HL-60 (cell line): ENCODE results near the gene CPNE4.

ENCODE experiments used
- DNase-seq, 2 experiments: peaks; one replicate each; pipeline ENCODE4 v3.0.0-alpha.2; 2010 to 2020; ENCODE audit warnings: low read depth in 1 of 2, low spot score in 1 of 2
- H3K27ac ChIP-seq: fragments of 250-450 bp; sonication (Bioruptor Pico); replicated peaks from 2 replicates; pipeline ENCODE4 v1.5.1; 2020; ENCODE audit warnings: mild to moderate bottlenecking, moderate library complexity
- H3K27me3 ChIP-seq: fragments of 250-450 bp; sonication (Bioruptor Pico); 2 replicates; pipeline ENCODE4 v1.5.1; 2021; ENCODE audit warnings: mild to moderate bottlenecking, moderate library complexity; ENCODE audit not compliant: insufficient read depth, poor library complexity, severe bottlenecking
- H3K4me3 ChIP-seq: replicated peaks from 2 replicates; pipeline ENCODE4 v1.5.1; 2011; ENCODE audit warnings: mild to moderate bottlenecking, control low read depth, low read length; ENCODE audit not compliant: insufficient read depth
- GABPA ChIP-seq: IDR thresholded peaks from 2 replicates; pipeline ENCODE4 v1.6.1; 2012; ENCODE audit warnings: low read depth
- POLR2AphosphoS5 ChIP-seq: IDR thresholded peaks from 2 replicates; pipeline ENCODE4 v1.6.1; 2012; ENCODE audit warnings: low read depth
- SPI1 ChIP-seq: IDR thresholded peaks from 2 replicates; pipeline ENCODE4 v1.6.1; 2012; ENCODE audit warnings: low read depth, mild to moderate bottlenecking, borderline replicate concordance
- TF ChIP-seq, protein P1 (sequence below): IDR thresholded peaks from 2 replicates; pipeline ENCODE4 v1.6.1; 2012; ENCODE audit warnings: low read depth; ENCODE audit not compliant: insufficient replicate concordance
- TF ChIP-seq, protein P2 (sequence below): IDR thresholded peaks from one replicate; pipeline ENCODE4 v1.5.1; 2011; ENCODE audit warnings: low read length, control low read depth, inconsistent platforms; ENCODE audit not compliant: insufficient read depth

Gene CPNE4

DNA sequence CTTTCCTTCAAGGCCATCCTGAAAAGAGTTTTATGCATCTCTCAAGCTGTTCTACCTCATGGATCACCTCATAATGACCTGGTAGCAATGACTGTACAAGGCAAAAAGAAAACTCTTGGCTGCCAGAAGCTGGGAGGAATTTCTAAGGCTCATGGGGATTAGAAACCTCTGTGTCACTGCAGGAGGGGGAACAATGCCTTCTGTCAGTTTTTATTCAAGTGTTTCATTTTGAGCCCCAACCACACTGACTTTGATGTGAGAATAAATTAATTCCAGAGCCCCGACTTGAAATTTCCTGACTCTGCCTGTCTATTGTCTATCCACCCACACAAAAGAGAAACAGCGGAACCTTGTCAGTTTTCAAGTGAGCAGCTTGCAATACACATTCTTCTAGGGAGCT lies 473.3 kb downstream of the CPNE4 start:
- no peak for TF ChIP-seq GABPA
- no peak for TF ChIP-seq POLR2AphosphoS5
- no peak for TF ChIP-seq SPI1
- TF ChIP-seq, protein P1, sequence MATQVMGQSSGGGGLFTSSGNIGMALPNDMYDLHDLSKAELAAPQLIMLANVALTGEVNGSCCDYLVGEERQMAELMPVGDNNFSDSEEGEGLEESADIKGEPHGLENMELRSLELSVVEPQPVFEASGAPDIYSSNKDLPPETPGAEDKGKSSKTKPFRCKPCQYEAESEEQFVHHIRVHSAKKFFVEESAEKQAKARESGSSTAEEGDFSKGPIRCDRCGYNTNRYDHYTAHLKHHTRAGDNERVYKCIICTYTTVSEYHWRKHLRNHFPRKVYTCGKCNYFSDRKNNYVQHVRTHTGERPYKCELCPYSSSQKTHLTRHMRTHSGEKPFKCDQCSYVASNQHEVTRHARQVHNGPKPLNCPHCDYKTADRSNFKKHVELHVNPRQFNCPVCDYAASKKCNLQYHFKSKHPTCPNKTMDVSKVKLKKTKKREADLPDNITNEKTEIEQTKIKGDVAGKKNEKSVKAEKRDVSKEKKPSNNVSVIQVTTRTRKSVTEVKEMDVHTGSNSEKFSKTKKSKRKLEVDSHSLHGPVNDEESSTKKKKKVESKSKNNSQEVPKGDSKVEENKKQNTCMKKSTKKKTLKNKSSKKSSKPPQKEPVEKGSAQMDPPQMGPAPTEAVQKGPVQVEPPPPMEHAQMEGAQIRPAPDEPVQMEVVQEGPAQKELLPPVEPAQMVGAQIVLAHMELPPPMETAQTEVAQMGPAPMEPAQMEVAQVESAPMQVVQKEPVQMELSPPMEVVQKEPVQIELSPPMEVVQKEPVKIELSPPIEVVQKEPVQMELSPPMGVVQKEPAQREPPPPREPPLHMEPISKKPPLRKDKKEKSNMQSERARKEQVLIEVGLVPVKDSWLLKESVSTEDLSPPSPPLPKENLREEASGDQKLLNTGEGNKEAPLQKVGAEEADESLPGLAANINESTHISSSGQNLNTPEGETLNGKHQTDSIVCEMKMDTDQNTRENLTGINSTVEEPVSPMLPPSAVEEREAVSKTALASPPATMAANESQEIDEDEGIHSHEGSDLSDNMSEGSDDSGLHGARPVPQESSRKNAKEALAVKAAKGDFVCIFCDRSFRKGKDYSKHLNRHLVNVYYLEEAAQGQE = no peak
- TF ChIP-seq, protein P2, sequence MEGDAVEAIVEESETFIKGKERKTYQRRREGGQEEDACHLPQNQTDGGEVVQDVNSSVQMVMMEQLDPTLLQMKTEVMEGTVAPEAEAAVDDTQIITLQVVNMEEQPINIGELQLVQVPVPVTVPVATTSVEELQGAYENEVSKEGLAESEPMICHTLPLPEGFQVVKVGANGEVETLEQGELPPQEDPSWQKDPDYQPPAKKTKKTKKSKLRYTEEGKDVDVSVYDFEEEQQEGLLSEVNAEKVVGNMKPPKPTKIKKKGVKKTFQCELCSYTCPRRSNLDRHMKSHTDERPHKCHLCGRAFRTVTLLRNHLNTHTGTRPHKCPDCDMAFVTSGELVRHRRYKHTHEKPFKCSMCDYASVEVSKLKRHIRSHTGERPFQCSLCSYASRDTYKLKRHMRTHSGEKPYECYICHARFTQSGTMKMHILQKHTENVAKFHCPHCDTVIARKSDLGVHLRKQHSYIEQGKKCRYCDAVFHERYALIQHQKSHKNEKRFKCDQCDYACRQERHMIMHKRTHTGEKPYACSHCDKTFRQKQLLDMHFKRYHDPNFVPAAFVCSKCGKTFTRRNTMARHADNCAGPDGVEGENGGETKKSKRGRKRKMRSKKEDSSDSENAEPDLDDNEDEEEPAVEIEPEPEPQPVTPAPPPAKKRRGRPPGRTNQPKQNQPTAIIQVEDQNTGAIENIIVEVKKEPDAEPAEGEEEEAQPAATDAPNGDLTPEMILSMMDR = no peak
- Histone ChIP-seq H3K4me3 (no peak overlapping the region), H3K27ac (no peak overlapping the region), H3K27me3 (peaks cover 7% of the 10 kb centered on the region)
- no peak for DNase-seq

DNA sequence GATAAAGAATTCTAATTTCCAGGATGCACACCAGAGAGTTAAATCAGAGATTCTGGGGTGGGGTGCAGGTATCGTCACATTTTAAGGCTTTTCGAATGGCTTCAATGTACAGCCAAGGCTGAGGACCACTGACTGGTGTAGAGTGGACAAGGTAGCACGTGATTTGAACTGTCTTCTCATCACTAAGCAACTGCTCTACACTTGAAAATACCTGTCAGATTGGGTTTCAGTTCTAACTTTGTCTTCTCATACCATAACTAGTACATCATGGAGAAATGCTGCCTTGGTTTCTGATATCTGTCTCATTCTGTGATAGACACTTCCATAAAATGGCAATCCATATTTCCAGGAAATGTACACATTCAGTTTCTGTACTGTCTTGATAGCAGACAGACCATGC lies 474.0 kb downstream of the CPNE4 start:
- TF ChIP-seq, protein P2 = no peak
- TF ChIP-seq, protein P1 = no peak
- no peak for DNase-seq
- H3K27me3 ChIP-seq = peaks cover 7% of the 10 kb centered on the region
- no peak overlapping the region for H3K27ac ChIP-seq
- H3K4me3 ChIP-seq = no peak overlapping the region

DNA sequence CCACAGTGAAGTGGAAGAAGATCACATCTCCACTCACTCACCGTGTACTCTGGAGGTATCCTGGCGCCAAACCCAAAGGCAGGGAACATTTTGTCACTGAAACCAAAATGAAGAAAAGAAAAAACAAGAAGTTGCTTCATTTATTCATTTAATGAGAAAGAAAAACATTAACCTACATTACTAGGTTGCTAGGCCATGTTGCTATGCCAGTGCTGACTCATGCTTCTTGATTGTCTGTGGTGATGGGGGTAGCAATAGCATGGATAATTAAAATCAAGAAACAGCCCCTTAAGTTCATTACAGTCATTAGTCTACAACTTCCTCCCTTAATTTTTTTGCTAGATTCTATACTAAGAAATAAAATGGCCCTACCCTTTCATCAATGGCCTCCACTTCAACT lies 479.4 kb downstream of the CPNE4 start:
- Histone ChIP-seq H3K27me3 (peaks cover 2% of the 10 kb centered on the region), H3K4me3 (no peak overlapping the region), H3K27ac (no peak overlapping the region)
- TF ChIP-seq, protein P2 = no peak
- TF ChIP-seq SPI1 (no peak), GABPA (no peak), POLR2AphosphoS5 (no peak)
- TF ChIP-seq, protein P1 = no peak
- DNase-seq = no peak
